HG02840 (cell line): ENCODE data around the gene QKI.
"Not testable (repeated sequence)": the region's sequence is repeated elsewhere in the genome, so short reads cannot be mapped to it uniquely, and the experiment has no call there.

Experiments
- ATAC-seq: cut with Tn5 transposase; IDR thresholded peaks from one replicate; pipeline ENCODE4 v1.9.1; 2021; ENCODE audit warnings: mild to moderate bottlenecking, moderate library complexity, moderate number of reproducible peaks; ENCODE audit not compliant: unreplicated experiment, low FRiP score

The QKI gene

GRCh38 chr6:163470611-163471010 is 56.1 kb downstream of the QKI start:
- ATAC-seq: no peak

GRCh38 chr6:163474581-163474980 is 60.1 kb downstream of the QKI start:
- no peak for ATAC-seq

DNA sequence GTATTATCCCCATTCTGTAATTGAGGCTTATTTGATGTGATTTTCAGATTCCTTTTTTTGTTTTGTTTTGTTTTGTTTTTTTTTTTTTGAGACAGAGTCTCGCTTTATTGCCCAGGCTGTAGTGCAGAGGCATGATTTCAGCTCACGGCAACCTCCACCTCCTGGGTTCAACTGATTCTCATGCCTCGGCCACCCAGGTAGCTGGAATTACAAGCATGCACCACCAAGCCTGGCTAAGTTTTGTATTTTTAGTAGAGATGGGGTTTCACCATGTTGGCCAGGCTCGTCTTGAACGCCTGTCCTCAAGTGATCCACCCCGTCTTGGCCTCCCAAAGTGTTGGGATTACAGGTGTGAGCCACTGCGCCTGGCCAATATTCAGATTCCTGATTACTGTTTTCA is 62.4 kb downstream of the QKI start:
- not testable (repeated sequence) for ATAC-seq

- ATAC-seq: no peak
Measured at GRCh38 chr6:163483107-163483506, 68.6 kb downstream of the QKI start.

GRCh38 chr6:163485388-163485851 is 70.9 kb downstream of the QKI start:
- ATAC-seq: no peak

DNA sequence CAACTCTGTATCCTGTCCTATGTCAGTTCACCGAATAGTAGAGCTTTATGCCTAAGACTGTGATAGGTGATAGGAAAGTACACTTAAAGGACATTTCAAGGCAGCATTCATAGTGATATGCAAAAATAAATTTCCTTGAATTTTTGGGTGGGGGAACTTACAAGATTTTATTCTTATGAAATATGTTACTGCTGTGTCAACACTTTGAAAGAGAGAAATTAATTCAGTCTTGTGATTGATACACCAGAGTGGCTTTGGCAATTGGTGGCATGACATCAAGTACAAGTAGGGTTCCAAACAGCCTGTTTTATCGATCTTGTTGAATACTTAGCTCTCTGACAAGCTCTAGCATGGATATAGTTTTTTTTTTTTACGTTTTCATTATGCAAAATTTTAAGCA is 72.3 kb downstream of the QKI start:
- no peak for ATAC-seq

- no peak for ATAC-seq
Measured at GRCh38 chr6:163487606-163488005, 73.1 kb downstream of the QKI start.

GRCh38 chr6:163489584-163489983 is 75.1 kb downstream of the QKI start:
- ATAC-seq: no peak

DNA sequence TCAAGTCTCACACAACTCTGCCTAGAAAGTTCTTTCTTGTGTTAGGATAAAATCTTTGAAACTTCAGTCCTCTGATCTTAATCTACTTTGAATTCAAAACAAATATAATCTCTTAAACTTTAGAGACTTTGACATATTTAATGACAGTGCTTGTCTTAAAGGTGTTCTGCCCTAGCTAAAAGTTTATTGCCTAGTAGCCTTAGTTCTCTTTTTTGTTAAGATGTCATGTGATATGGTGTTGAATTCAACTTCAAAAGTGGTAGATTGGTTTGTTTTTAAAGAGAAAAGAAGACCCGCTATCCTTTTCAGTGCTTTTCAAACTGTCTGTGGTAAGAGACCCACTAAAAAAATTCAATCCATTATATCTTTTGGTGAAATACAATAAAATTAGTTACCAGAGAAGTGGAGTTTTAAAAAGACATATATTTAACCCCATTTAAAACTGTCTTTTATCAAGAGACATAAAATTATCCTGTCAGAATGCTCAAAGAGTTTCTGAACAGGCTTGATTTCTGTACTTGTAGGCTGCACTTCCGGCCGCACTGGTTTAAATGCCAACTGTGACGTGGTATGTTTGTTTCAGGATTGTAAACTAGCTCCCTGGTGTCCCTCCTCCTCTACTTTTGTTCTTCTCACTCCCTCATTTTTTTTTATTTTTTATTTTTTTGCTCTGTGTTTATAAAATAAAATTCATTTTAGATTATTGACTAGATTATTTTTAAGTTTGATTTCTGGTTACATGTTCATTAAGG is 76.5 kb downstream of the QKI start:
- ATAC-seq: no peak

GRCh38 chr6:163491737-163492300 is 77.3 kb downstream of the QKI start:
- ATAC-seq: no peak

DNA sequence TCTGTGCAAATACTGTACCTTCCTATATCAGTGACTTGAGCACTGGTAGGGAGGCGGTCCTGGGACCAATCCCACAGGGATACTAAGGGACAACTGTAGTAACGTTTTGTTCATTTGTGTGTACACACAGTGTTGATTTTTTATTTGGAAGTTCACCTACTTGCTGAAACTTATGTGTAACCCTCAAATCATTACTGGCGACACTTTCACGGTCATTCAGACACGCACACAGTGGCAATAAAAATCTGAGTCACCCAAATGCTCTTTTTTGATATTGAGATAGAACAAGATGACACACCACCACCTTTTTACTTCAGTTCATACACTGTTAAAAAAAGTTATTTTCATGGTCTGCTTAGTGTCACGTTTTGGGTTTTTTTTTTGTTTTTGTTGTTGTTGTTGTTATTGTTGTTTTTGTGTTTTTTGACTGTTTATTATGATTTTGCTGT is 79.8 kb downstream of the QKI start:
- ATAC-seq: no peak

DNA sequence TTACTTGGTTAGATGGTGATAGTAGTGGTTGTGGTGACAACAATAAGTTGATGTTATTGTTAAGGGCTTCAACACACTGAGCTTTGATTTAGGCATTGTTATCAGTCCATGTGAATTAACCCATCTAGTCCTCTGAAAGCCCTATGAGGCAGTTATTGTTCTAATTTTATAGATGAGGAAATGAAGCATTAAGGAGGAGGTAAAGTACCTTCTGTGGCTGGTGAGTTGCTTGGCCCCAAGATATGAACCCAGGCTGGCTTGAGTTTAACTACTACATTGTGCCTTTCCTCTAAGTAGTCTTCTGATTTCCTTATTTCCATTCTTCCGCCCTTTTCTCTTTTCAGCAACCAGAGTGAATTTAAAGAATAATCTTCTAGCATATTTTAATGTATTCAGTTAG is 81.7 kb downstream of the QKI start:
- no peak for ATAC-seq

DNA sequence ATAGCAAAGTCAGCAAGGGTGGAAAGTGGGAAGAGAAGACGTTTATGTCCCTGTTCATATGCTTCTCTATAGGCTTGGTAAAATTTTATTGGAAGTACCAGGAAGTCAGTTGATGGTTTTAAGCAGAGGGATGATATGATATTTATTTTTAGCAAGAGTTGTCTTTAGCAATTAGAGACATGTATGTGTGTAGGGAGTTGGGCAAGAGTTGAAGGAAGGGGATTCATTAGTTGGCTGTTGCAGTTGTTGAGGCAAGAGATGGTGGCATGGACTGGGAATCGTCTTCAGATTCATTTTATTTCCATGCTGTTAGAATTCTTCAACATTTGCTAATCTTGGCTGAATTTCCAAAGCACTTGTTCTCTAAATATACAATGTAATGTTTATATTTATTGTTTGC is 85.6 kb downstream of the QKI start:
- ATAC-seq: no peak

- ATAC-seq: no peak
Measured at GRCh38 chr6:163501026-163501425, 86.5 kb downstream of the QKI start.

DNA sequence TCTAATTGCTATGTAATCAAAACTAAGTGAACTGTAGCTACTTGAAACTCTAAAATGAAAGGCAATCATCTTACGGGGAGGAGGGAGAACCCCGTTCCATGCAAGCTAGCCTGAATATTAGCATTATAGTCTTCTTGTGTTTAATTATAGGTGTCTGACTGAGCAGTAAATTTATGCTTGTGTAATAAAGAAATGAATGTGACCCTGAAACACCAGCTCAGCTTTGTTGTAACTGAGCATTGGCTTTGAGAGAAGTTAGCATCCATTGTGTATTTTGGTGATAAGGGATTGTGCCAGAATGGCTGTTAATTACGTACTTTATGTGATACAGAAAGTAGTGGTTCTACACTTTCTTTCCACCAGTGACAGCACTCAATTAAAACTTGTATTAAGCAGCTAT is 86.9 kb downstream of the QKI start:
- no peak for ATAC-seq

DNA sequence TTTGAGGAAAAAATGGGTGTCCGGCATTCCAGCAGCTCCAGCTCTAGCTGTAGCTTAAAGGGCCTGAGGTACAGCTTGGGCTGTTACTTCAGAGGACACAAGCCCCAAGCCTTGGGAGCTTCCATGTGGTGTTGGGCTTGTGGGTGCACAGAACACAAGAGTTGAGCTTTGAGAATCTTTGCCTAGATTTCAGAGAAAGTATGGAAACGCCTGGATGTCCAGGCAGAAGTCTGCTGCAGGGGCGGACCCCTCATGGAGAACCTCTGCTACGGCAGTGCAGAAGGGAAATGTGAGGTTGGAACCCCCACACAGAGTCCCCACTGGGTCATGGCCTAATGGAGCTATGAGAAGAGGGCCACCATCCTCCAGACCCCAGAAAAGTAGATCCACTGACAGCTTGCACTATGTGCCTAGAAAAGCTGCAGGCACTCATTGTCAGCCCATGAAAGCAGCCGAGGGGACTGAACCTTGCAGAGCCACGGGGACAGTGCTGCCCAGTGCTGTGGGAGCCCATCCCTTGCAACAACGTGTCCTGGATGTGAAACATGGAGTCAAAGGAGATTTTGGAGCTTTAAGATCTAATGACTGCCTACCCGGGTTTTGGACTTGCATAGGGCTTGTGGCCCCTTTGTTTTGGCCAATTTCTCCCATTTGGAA is 90.6 kb downstream of the QKI start:
- no peak for ATAC-seq

- no peak for ATAC-seq
Measured at GRCh38 chr6:163507965-163508364, 93.4 kb downstream of the QKI start.

- no peak for ATAC-seq
Measured at GRCh38 chr6:163513003-163513402, 98.5 kb downstream of the QKI start.

- no peak for ATAC-seq
Measured at GRCh38 chr6:163513570-163514166, 99.2 kb downstream of the QKI start.

- no peak for ATAC-seq
Measured at GRCh38 chr6:163516908-163517307, 102.4 kb downstream of the QKI start.

GRCh38 chr6:163520956-163521355 is 106.4 kb downstream of the QKI start:
- no peak for ATAC-seq
